Activated CD4-positive, alpha-beta T cell treated with anti-CD3 and anti-CD28 coated beads, Interleukin-2, amount 10 ng/mL, durations not matched to agents 7 days and 5 days (primary cell): ENCODE results near the gene TMEM89. TPM values are rescaled to one million over a fixed set of nuclear protein-coding genes. Genes with fewer than 3 reads are reported as not detected.

ENCODE experiments used
- CTCF ChIA-PET: fragments of 350-600 bp; sonication (Branson Sonifier 250); formaldehyde crosslinking; loops from one replicate; lab custom pipeline; 2021; ENCODE audit warnings: antibody characterized with exemption; lab: Charles Lee
- POLR2A ChIA-PET: fragments of 350-600 bp; sonication (Branson Sonifier 250); formaldehyde crosslinking; loops from one replicate; lab custom pipeline; 2021; ENCODE audit warnings: antibody characterized with exemption; lab: Charles Lee
- DNase-seq: peaks from one replicate; pipeline ENCODE4 v3.0.0-alpha.2; 2020
- H3K27ac Mint-ChIP-seq: one replicate; pipeline ENCODE4 v1.8.0; 2021; ENCODE audit warnings: mild to moderate bottlenecking, moderate library complexity, mixed read lengths
- H3K27me3 Mint-ChIP-seq: one replicate; pipeline ENCODE4 v1.8.0; 2021; ENCODE audit warnings: mixed read lengths
- H3K36me3 Mint-ChIP-seq: one replicate; pipeline ENCODE4 v1.8.0; 2021; ENCODE audit warnings: low read depth, mixed read lengths
- H3K4me1 Mint-ChIP-seq: one replicate; pipeline ENCODE4 v1.8.0; 2021; ENCODE audit warnings: mixed read lengths
- H3K4me3 Mint-ChIP-seq: one replicate; pipeline ENCODE4 v1.8.0; 2021; ENCODE audit warnings: mild to moderate bottlenecking, moderate library complexity, mixed read lengths
- H3K9me3 Mint-ChIP-seq: one replicate; pipeline ENCODE4 v1.8.0; 2021; ENCODE audit warnings: mixed read lengths
- total RNA-seq, 2 experiments: library from RNA; stranded (reverse); gene quantifications; one replicate each; pipeline ENCODE4 v1.2.3, GENCODE V29; 2021

The TMEM89 gene, protein sequence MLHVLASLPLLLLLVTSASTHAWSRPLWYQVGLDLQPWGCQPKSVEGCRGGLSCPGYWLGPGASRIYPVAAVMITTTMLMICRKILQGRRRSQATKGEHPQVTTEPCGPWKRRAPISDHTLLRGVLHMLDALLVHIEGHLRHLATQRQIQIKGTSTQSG
- under 1 TPM; 0.32 to 0.33 TPM for total RNA-seq

DNA sequence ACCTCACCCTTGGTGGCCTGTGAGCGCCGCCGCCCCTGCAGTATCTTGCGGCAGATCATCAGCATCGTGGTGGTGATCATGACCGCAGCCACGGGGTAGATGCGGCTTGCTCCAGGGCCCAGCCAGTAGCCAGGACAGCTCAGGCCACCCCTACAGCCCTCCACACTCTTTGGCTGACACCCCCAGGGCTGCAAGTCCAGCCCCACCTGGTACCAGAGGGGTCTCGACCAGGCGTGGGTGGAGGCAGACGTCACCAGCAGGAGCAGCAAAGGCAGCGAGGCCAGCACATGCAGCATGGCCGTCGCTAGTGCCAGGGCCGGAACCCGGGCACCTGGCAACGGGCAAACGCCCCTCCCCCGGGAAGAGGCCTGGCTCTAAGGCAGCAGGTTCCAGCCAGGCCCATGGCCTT, at the start of gene TMEM89:
TMEM89 (minus strand) TSS at position 309 of the 409 bp plus-strand sequence; CDS start at position 296, 13 bp downstream.
- DNase-seq = no peak
- Mint-ChIP-seq H3K4me1 (peaks cover 15% of the 10 kb centered on the region), H3K9me3 (peaks cover 12% of the 10 kb centered on the region), H3K4me3 (no peak within 1 kb of the TSS), H3K27ac (no peak within 1 kb of the TSS), H3K36me3 (peaks cover 17% of the 10 kb centered on the region), H3K27me3 (no peaks in the 10 kb centered on the region)
- ChIA-PET CTCF (interaction anchor here (0.6 to 5.5 kb wide), 2 partner anchors 14 to 17 kb away, joined by 5 to 40 read pairs; partner anchors contain the start of gene SLC26A6), POLR2A (no interaction called here)

DNA sequence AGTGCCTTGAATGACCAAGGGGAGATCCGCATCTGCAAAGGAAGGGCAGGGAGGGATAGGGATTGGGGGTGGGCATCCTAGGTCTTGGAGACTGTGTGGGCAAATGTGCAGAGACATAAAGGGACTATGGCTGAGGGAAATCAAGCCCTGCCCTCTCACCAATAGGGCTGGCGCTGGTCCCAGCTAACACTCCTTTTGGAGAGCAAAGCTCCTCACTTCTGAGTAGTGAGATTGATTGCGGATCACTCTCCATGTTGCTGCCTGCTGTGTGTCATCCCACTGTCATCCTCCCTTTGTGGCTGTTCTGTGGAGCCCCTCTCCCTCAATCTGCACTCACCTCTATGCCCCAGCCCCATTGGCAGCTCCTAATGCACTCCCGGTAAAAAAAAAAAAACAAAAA, 43.4 kb upstream of the TMEM89 start:
- H3K36me3 Mint-ChIP-seq = peaks cover 3% of the 10 kb centered on the region
- H3K27ac Mint-ChIP-seq = no peak overlapping the region
- DNase-seq = no peak
- H3K27me3 Mint-ChIP-seq = peaks cover 10% of the 10 kb centered on the region
- H3K4me1 Mint-ChIP-seq = peaks cover 22% of the 10 kb centered on the region
- POLR2A ChIA-PET = no interaction called here
- H3K4me3 Mint-ChIP-seq = no peak overlapping the region
- no peaks in the 10 kb centered on the region for H3K9me3 Mint-ChIP-seq
- CTCF ChIA-PET = interaction anchor here (0.6 to 4.0 kb wide), 8 partner anchors 10 to 1108 kb away, joined by 3 to 17 read pairs (median 6); partner anchors contain the start of genes NCKIPSD and SLC26A6

DNA sequence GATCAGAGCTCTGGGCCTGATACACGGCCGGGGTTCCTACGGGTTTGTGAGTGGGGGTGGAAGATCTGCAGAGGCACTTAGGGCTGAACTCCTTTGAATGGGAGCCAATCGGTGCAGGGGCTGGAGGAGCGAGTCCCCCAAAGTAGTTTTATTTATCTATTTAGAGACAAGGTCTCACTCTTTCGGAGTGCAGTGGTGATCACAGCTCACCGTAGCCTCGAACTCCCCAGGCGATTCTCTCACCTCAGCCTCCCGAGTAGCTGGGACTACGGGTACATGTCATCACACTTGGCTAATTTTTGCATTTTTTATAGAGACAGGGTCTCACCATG, 42.7 kb upstream of the TMEM89 start:
- H3K4me1 Mint-ChIP-seq = peaks cover 22% of the 10 kb centered on the region
- peaks cover 3% of the 10 kb centered on the region for H3K36me3 Mint-ChIP-seq
- peaks cover 10% of the 10 kb centered on the region for H3K27me3 Mint-ChIP-seq
- H3K9me3 Mint-ChIP-seq = no peaks in the 10 kb centered on the region
- H3K4me3 Mint-ChIP-seq = peak overlapping the region; percentile 78
- POLR2A ChIA-PET = no interaction called here
- CTCF ChIA-PET = interaction anchor here (0.9 to 4.0 kb wide), 10 partner anchors 10 to 106 kb away, joined by 3 to 17 read pairs (median 4); partner anchors contain the start of gene SLC26A6
- no peak for DNase-seq
- H3K27ac Mint-ChIP-seq = peak overlapping the region; percentile 82

DNA sequence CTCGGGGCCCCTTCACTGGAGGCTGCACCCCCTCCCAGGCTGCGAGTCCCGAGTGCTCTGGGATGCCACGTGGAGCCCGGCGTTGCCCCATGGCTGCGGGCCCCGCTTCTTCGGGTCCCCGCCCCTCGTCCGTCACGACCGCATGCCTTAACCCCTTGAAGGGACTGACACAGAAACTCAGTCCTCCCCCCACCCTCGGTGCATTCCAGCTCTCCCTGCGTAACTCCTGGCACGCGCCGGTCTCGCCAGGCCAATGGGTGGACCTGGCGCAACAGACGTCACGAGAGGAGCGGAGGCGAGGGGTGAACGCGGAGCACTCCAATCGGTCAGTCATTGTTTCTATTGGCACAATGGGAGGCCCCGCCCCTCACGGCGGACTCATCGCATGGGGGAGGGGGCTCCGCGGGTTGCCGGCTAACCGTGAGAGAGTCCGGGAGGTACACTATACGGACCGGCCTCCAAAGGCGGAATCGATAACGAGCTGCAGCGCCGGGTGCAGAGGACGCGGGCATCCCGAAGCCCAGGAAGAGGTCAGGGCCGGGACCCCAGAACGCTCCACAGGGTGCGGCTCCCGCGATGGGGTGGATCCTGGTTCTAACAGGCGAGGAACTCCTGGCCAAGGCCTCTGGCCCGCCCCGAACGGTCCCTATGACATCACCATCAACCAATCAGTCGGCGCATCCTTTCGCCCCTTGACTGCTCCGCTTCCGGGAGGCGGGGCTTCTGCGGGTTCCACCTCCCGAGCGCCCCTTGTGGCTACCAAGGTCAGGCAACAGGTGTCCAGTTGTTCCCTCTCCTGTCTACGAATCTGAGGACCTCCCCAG, 42.1 kb upstream of the TMEM89 start:
- Mint-ChIP-seq H3K9me3 (no peaks in the 10 kb centered on the region), H3K36me3 (peaks cover 3% of the 10 kb centered on the region), H3K4me1 (peaks cover 22% of the 10 kb centered on the region), H3K4me3 (peak overlapping the region; percentile 78), H3K27me3 (peaks cover 10% of the 10 kb centered on the region), H3K27ac (peak overlapping the region; percentile 82)
- CTCF ChIA-PET = interaction anchor here (0.9 to 4.0 kb wide), 11 partner anchors 10 to 211 kb away, joined by 3 to 17 read pairs (median 4); partner anchors contain the start of gene SLC26A6
- POLR2A ChIA-PET = no interaction called here
- DNase-seq = peak; percentile 92

DNA sequence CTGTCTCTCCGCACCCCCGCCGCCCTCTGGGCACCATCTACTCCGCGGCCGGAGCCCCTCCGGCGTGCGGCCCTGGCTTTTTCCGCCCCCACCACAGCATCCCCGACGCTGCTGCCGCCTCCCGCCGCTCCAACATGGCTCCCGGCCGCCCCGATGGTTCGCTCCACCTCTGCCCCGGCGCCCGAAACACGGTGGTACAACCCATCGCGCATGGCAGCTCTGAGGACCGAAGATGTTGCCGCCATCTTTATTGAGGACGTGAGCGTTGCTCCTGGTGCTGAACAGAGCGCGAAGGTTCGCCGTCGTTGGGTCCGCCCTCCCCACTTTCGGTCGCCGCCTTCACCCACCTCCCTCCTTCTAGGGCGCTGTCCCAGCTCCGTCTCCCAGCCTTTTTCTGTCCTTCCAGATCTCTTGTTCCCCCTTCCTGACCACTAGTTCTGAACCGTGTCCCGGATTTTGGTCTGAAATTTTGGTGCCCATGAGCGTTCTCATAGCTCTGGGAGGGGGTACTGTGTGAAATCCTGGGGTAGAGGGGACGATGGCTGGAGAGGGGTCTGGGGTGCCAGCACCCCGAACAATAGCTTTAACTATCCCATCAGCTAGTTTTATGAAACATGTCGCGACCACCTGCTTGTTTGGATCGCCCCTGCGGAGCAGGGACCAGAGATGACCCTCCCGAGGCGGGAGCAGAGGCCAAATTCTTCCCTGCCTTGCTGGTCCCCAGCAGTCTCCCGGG, 41.4 kb upstream of the TMEM89 start, which contains the start of gene CELSR3:
CELSR3 (minus strand) TSS at position 134 of the 736 bp plus-strand sequence. CDS start 252 bp downstream, outside the sequence.
- Mint-ChIP-seq H3K27me3 (peaks cover 10% of the 10 kb centered on the region), H3K36me3 (peaks cover 3% of the 10 kb centered on the region), H3K4me1 (peaks cover 22% of the 10 kb centered on the region), H3K9me3 (no peaks in the 10 kb centered on the region), H3K27ac (peak within 1 kb of the TSS; percentile 82), H3K4me3 (peak within 1 kb of the TSS; percentile 78)
- ChIA-PET CTCF (interaction anchor here (0.6 to 4.0 kb wide), 9 partner anchors 9 to 1564 kb away, joined by 3 to 17 read pairs (median 4); partner anchors contain the start of genes NCKIPSD and SLC26A6), POLR2A (no interaction called here)
- peak; percentile 68 for DNase-seq

DNA sequence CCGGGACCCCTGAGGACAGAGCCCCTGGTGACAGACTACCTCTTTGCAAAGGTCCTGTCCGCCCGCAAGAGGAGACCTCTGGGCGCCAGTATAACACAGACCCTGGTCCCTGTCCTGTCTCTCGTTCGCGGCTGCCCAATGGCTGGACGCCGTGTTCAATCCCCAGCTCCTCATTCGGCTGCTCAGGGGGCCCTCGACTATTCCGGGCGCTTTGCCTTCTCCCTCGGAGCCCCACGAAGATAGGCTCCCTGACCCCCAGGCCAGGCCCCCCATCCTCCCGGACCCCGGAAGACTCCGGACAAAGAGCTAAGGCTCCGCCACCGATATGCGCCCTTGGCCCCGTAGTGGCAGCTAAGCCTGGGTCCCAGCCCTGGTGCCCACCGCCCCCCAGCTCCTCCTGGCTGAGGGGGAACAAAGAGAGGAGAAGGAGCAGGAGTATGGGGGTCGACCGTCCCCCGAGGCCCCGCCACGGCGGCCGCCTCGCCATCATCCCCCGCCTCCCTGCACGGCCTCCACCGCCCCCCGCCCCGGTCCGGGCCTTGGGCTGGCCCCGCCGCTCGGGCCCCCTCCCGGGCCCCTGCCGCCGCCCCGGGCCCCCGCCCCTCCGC, 40.7 kb upstream of the TMEM89 start:
- Mint-ChIP-seq H3K27me3 (peaks cover 10% of the 10 kb centered on the region), H3K9me3 (no peaks in the 10 kb centered on the region), H3K4me3 (peak overlapping the region; percentile 55), H3K27ac (no peak overlapping the region), H3K4me1 (peaks cover 27% of the 10 kb centered on the region), H3K36me3 (peaks cover 3% of the 10 kb centered on the region)
- ChIA-PET POLR2A (no interaction called here), CTCF (interaction anchor here (0.6 to 4.0 kb wide), 11 partner anchors 9 to 1564 kb away, joined by 3 to 17 read pairs (median 3); partner anchors contain the start of genes NCKIPSD and SLC26A6)
- DNase-seq = no peak

DNA sequence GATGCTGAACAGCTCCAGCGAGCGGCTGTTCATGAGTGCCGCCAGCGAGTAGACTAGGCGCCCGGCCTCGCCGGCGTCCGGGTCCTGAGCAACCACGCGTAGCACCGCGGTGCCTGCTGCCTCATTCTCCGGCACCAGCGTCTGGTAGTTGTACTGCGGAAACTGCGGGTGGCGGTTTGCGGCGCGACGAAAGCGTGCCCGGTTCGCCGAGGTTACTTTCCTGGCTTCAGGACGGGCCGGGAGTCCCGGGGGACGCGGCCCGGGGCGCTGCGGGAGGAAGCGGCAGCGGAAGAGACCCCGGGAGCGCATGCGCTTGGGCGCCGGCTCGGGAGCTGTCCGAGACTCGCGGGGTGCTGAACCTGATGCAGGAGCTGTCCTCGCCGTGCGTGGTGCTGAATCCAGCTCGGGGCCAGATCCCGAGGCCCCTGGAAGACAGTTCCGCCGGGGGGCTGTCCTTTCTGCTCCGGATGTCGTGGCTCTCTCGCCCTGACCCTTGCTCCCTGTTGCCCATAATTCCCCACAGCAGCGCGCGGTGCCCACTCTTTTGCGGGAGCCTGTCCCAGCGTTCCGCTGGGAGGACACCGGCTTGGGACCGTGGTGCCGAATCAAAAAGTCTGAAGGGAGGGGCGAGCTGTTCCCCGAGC, 40.1 kb upstream of the TMEM89 start:
- Mint-ChIP-seq H3K4me1 (peaks cover 32% of the 10 kb centered on the region), H3K9me3 (no peaks in the 10 kb centered on the region), H3K4me3 (peak overlapping the region; percentile 55), H3K27me3 (peaks cover 10% of the 10 kb centered on the region), H3K36me3 (peaks cover 3% of the 10 kb centered on the region), H3K27ac (no peak overlapping the region)
- ChIA-PET POLR2A (interaction anchor here (0.8 kb wide), 1 partner anchor 361 kb away, joined by 3 read pairs; no protein-coding TSS in a partner anchor), CTCF (interaction anchor here (0.6 to 4.0 kb wide), 9 partner anchors 8 to 261 kb away, joined by 3 to 17 read pairs (median 4); partner anchors contain the start of gene SLC26A6)
- peak; percentile 79 for DNase-seq

DNA sequence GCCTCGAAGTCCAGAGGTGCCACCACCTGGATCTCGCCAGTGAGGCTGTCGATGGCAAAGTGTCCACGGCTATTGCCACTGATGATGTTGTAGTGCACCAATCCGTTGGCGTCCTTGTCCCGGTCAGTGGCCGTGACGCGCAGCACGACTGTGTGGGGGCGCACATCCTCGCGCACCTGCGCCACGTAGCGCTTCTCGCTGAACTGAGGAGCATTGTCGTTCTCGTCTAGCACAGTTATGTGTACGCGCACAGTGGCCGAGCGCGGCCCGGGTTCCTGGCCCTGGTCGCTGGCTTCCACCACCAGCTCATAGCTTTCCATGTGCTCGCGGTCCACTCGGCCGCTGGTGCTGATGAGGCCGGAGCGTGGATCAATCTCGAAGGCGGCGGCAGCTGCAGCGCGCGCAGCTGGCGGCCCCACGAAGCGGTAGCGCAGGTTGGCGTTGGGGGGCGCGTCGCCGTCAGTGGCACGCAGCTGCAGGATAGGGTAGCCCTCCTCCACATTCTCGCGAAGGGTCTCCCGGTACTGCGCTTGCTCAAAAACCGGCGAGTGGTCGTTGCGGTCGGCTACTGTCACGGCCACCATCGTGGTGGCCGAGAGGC, 39.3 kb upstream of the TMEM89 start:
- no peak for DNase-seq
- peaks cover 36% of the 10 kb centered on the region for H3K4me1 Mint-ChIP-seq
- no peaks in the 10 kb centered on the region for H3K9me3 Mint-ChIP-seq
- ChIA-PET CTCF (interaction anchor here (0.6 to 4.0 kb wide), 7 partner anchors 7 to 260 kb away, joined by 3 to 17 read pairs (median 4); partner anchors contain the start of gene SLC26A6), POLR2A (interaction anchor here (0.8 kb wide), 1 partner anchor 361 kb away, joined by 3 read pairs; no protein-coding TSS in a partner anchor)
- no peak overlapping the region for H3K27ac Mint-ChIP-seq
- H3K4me3 Mint-ChIP-seq = no peak overlapping the region
- H3K27me3 Mint-ChIP-seq = peaks cover 10% of the 10 kb centered on the region
- no peaks in the 10 kb centered on the region for H3K36me3 Mint-ChIP-seq

DNA sequence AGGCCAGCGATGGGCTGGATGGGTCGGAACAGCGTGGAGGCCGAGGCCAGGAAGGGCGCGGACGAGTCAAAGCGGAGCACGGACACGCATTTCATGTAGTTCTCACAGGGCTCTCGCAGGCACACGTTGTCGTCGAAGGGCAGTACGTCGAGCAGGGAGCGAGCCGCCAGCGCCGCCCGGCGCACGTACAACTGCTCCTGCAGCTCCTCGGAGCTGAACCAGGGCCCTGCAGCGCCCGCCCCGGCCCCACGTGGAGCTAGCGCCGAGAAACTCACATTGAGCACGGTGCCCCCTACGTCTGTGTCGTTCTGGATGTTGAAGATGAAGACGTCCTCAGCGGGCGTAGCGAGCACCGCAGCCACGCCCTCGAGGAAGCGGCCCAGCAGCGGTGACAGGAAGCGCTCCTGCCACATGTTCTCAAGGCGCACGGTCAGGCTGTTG, 35.3 kb upstream of the TMEM89 start:
- peak; percentile 34 for DNase-seq
- ChIA-PET POLR2A (no interaction called here), CTCF (interaction anchor here (0.6 to 2.4 kb wide), 8 partner anchors 10 to 732 kb away, joined by 3 to 14 read pairs (median 4); partner anchors contain the start of genes NCKIPSD and SLC26A6)
- peaks cover 31% of the 10 kb centered on the region for H3K4me1 Mint-ChIP-seq
- peak overlapping the region; percentile 70 for H3K4me3 Mint-ChIP-seq
- peaks cover 2% of the 10 kb centered on the region for H3K27me3 Mint-ChIP-seq
- H3K27ac Mint-ChIP-seq = peak overlapping the region; percentile 86
- H3K9me3 Mint-ChIP-seq = no peaks in the 10 kb centered on the region
- no peaks in the 10 kb centered on the region for H3K36me3 Mint-ChIP-seq

DNA sequence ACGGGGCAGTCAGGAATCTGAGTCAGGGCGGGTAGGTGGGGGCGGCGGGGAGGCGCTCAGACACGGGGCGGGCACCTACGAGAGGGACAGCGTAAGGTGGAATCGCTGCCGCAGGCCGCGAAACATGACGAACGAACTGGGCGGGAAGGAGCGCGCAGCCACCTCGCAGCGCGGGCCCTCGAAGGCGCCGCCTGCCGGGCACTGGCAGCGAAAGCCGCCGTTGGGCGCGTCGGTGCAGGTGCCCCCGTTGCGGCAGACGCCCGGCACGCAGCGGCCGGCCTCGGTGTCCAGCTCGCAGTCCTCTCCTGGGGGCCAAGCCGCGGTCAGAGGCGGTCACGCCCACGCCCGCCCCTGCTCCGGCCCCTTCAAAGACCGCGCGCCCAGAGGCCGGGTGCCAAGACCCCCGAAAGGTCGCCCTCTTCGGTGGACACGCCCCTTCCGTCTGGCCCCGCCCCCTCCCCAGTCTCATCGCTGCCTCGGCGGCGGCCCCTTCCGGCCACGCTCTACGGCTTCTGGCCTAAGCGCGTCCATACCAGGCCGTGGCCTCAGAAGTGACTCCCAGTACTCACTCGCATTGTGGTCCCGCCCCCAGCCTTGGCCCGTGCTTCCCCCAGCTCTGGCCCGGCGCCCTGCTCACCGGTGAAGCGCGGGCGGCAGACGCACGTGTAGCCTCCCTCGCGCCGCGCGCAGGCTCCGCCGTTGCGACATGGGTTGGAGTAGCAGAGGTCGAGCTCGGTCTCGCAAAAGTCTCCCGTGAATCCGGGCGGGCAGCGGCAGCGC, 34.7 kb upstream of the TMEM89 start:
- H3K36me3 Mint-ChIP-seq = no peaks in the 10 kb centered on the region
- peak; percentile 82 for DNase-seq
- H3K9me3 Mint-ChIP-seq = no peaks in the 10 kb centered on the region
- CTCF ChIA-PET = interaction anchor here (0.6 to 2.4 kb wide), 9 partner anchors 10 to 731 kb away, joined by 3 to 14 read pairs (median 4); partner anchors contain the start of genes NCKIPSD and SLC26A6
- POLR2A ChIA-PET = no interaction called here
- peak overlapping the region; percentile 89 for H3K27ac Mint-ChIP-seq
- H3K4me1 Mint-ChIP-seq = peaks cover 25% of the 10 kb centered on the region
- H3K4me3 Mint-ChIP-seq = peak overlapping the region; percentile 70
- H3K27me3 Mint-ChIP-seq = no peaks in the 10 kb centered on the region
